Activated CD4-positive, alpha-beta T cell treated with anti-CD3 and anti-CD28 coated beads, Interleukin-10, Interleukin-2, amounts not matched to agents 100 ng/mL and 50 ng/mL, durations not matched to agents 16 hours and 8 hours (primary cell): Measurements from ENCODE around the gene PEX26.
"Not testable (repeated sequence)": the region's sequence is repeated elsewhere in the genome, so short reads cannot be mapped to it uniquely, and the experiment has no call there.

ENCODE experiments used
- DNase-seq: peaks from one replicate; pipeline ENCODE4 v3.0.0-alpha.2; 2020

The PEX26 gene

DNA sequence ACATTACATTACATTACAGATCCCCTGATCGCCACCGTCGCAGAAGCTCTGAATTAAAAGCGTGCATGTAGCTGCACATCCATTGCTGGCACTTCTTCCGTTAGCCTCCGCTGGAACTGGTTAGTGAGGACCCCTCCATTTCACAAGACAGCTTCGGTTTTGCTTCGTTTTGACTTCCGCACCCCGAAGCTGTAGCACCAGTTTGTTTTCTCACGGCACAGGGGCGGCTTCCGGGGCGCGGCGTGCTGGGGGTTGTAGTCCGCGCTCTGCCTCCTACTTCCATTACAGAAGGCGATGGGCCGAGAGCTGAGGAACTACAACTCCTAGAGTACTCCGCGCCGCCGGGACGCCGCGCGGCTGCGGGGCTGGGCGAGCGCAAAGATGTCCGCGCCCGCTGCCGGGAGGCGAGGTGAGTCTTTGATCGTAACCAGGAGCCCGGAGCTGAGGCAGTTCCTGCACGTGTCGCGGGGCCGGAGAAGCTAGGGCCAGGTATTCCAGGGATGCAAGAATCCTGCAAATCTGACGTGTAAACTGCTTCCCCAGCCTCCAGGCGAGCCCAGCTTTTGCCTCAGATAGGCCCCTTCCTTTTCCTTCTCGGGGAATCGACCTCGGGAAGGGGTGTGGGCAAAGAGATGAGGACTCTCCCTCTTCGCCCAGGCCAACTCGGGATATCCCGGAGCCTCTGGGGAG is at the start of gene PEX26:
Gene PEX26, plus strand, starts transcription at position 352 of the 690 bp plus-strand sequence. CDS start 387 bp downstream, outside the sequence.
- peak; percentile 97 for DNase-seq

GRCh38 chr22:18028817-18029527 is 48.8 kb upstream of the PEX26 start:
- DNase-seq = no peak

- DNase-seq = no peak
Observed at GRCh38 chr22:18029686-18030267, 48.0 kb upstream of the PEX26 start.

- no peak for DNase-seq
Observed at GRCh38 chr22:18031695-18032454, 45.9 kb upstream of the PEX26 start.

DNA sequence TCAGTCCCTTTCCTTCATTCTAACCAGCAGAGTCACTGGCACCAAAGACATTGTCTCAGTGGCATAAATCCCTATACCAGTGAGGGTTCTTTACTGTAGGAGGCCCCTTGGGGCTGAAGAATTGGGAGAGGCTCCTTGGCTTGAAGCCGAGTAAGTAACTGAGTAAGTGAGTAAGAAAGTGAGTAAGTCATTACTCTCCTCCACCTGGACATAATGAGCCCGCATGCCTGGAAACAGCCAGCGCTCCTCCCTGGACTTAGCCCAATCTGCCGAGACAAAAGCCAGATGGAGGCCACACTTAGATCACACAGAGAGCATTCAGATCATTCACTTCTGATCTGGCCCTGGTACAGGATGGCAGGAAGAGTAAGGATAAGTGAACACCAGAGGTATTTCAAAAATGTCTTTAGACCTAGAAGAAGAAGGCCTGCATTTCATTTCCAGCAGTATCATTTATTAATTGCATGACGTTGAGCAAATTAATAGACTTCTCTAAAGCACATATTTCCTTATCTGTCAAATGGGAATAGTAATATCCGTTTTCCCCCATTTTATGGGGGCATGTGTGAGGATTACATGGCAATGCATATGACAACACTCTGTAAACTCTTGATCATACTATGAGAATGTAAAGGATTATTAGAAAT is 45.2 kb upstream of the PEX26 start:
- DNase-seq = no peak

- no peak for DNase-seq
Observed at GRCh38 chr22:18033204-18033998, 44.4 kb upstream of the PEX26 start.

GRCh38 chr22:18034076-18034475 is 43.7 kb upstream of the PEX26 start:
- no peak for DNase-seq

DNA sequence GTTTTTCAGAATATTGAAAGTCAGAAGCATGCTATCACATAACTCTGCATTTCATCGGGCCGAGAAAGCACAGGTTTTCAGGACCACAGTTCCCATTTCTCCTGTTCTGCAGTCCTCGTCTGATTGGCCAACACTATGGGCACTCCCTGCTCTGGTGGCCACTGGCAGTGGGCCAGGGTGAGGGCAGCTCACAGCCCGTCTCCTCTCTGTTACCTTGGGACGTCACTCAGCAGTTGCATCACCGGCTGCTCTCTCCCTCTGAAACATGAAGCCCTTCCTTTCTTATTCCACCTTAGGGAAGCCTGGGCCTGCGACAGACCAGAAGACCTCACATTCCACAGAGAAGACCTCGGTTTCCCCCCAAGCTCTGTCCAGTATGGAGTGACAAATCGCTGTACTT is 42.0 kb upstream of the PEX26 start:
- no peak for DNase-seq

- DNase-seq = not testable (repeated sequence)
Observed at GRCh38 chr22:18040898-18041297, 36.9 kb upstream of the PEX26 start.

DNA sequence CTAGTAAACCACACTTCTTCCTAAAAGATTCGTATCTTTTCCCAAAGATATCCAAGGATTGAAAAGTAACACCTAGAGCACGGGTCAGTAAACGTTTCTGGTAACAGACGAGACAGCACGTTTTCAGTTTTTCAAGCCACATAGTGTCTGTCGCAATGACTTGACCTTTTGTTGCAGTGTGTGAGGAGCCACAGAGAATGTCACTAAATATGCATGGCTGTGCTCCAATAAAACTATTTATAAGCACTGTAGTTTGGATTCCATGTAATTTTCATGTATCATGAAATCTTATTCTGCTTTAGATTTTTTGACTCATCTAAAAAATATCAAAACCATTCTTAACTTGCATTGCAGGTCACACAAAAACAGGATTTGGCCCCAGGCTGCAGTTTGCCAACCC is 35.1 kb upstream of the PEX26 start:
- DNase-seq = no peak

GRCh38 chr22:18044548-18045271 is 33.1 kb upstream of the PEX26 start:
- no peak for DNase-seq

- DNase-seq = no peak
Observed at GRCh38 chr22:18045794-18046193, 32.0 kb upstream of the PEX26 start.

DNA sequence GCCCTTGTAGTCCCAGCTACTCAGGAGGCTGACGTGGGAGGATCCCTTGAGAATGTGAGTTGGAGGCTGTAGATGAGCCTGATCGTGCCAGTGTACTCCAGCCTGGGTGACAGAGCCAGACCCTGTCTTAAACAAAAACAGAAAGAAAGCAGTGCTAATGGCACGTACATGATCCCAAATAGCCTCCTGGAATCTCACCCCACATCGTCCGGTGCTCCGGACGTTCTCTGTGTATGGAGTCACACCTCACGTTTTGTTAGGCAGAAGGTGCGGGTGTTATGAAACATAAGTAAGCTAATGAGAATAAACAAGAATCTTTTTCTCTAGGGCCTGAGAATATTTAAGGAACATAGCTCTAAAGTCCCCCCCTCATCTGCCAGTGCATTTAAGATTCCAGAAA is 29.7 kb upstream of the PEX26 start:
- DNase-seq = no peak

- no peak for DNase-seq
Observed at GRCh38 chr22:18048441-18048898, 29.3 kb upstream of the PEX26 start.

DNA sequence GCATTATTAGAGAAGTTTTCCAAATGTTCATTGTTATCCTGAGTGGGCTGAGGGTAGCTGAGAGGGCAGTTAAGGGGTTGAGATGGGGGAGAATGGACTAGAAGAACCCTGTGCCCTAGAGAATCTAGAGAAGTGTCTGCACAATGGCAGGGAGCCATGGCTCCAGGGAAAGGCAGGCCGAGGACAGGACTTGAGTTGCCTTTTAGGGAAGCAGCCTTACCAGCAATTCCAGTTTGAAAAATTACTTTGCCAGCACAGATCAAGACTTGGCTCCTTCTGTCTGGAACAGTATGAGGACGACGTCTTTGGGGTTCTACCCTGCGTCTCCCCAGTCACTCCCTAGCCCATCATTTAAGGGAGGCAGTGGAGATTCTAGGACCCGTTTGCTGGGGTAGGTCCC is 27.7 kb upstream of the PEX26 start:
- DNase-seq = no peak

DNA sequence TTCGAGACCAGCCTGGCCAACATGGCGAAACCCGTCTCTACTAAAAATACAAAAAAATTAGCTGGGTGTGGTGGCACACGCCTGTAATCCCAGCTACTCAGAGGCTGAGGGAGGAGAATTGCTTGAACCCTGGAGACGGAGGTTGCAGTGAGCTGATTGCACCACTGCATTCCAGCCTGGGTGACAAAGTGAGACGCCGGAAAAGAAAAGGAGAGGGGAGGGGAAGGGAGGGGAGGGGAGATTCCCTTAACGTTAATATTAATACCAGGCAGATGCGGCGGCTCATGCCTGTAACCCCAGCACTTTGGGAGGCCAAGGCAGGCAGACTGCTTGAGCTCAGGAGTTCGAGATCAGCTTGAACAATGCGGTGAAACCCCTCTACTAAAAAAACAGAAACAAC is 26.7 kb upstream of the PEX26 start:
- not testable (repeated sequence) for DNase-seq

- DNase-seq = not testable (repeated sequence)
Observed at GRCh38 chr22:18053216-18053946, 24.4 kb upstream of the PEX26 start.

GRCh38 chr22:18055619-18056160 is 22.1 kb upstream of the PEX26 start:
- DNase-seq = no peak

- no peak for DNase-seq
Observed at GRCh38 chr22:18056161-18056666, 21.6 kb upstream of the PEX26 start.
